K562 (cell line): ENCODE results near the gene RHEB. TPM values are rescaled to one million over a fixed set of nuclear protein-coding genes. Genes with fewer than 3 reads are reported as not detected.
A peak's percentile ranks its signal among the peaks of the same experiment; 100 is the strongest.

ENCODE experiments used
- ATF2 ChIP-seq: sonication (generic); formaldehyde crosslinking; IDR thresholded peaks from 2 replicates; pipeline ENCODE4 v1.8.1; 2022; ENCODE audit warnings: missing genetic modification reagents
- BRF1 ChIP-seq: IDR thresholded peaks from 3 replicates; pipeline ENCODE4 v1.6.1; 2011; ENCODE audit warnings: borderline replicate concordance, mild to moderate bottlenecking; ENCODE audit not compliant: insufficient read length; ENCODE audit errors: extremely low read depth
- ETS1 ChIP-seq: conservative IDR thresholded peaks from 2 replicates; pipeline ENCODE4 v1.6.1; 2011; ENCODE audit warnings: low read depth, mild to moderate bottlenecking, low read length; ENCODE audit not compliant: control insufficient read depth
- GTF2F1 ChIP-seq: IDR thresholded peaks from 2 replicates; pipeline ENCODE4 v1.6.1; 2011; ENCODE audit warnings: low read depth, low read length, improper control_type of control experiment
- HDAC1 ChIP-seq, 2 experiments: fragments of 450-650 bp; IDR thresholded peaks; 2 replicates each; pipeline ENCODE4 v1.6.1; 2016 to 2017; ENCODE audit warnings: inconsistent platforms in 1 of 2, mild to moderate bottlenecking in 1 of 2, moderate library complexity in 1 of 2
- ID3 ChIP-seq, 2 experiments: fragments of 250-450 bp in 1 of 2; fragments of 450-650 bp in 1 of 2; sonication (Bioruptor Pico) in 1 of 2; IDR thresholded peaks; 2 replicates each; pipeline versions ENCODE4 v1.6.1 to v1.8.0; 2016 to 2021; ENCODE audit warnings: mild to moderate bottlenecking in 2 of 2, moderate library complexity in 2 of 2, missing compliant biosample characterization in 1 of 2, missing genetic modification characterization in 1 of 2
- KAT8 ChIP-seq: fragments of 450-650 bp; IDR thresholded peaks from 2 replicates; pipeline ENCODE4 v1.6.1; 2016; ENCODE audit warnings: low read depth, mild to moderate bottlenecking
- NFATC3 ChIP-seq: fragments of 450-650 bp; IDR thresholded peaks from 2 replicates; pipeline ENCODE4 v1.6.1; 2017; ENCODE audit warnings: mild to moderate bottlenecking
- NR3C1 ChIP-seq: sonication (generic); formaldehyde crosslinking; IDR thresholded peaks from 2 replicates; pipeline ENCODE4 v1.8.1; 2022; ENCODE audit warnings: missing genetic modification reagents
- RBM34 ChIP-seq: fragments of 200-400 bp; formaldehyde crosslinking; IDR thresholded peaks from 2 replicates; pipeline ENCODE4 v1.6.1; 2018; ENCODE audit warnings: low read length, borderline replicate concordance; ENCODE audit not compliant: insufficient read depth
- RERE ChIP-seq: sonication (generic); formaldehyde crosslinking; IDR thresholded peaks from 2 replicates; pipeline ENCODE4 v1.8.0; 2023; ENCODE audit warnings: missing genetic modification reagents, mild to moderate bottlenecking, borderline replicate concordance
- ZNF431 ChIP-seq: sonication (generic); formaldehyde crosslinking; IDR thresholded peaks from 2 replicates; pipeline ENCODE4 v1.8.0; 2022; ENCODE audit warnings: mild to moderate bottlenecking, missing genetic modification reagents
- polyA plus RNA-seq, 8 experiments: library from polyadenylated mRNA; depleted of rRNA in 4 of 8; stranded (reverse) in 5 of 8; unstranded in 3 of 8; fragments of >200 nt; fragmentation: Nextera tagmentation in 2 of 8; fragmentation: Illumina TruSeq in 1 of 8; extraction: Ambion mirVana in 2 of 8; extraction: Trizol in 1 of 8; gene quantifications; 2 replicates each; pipeline versions ENCODE4 v1.2.1 to v1.2.3, GENCODE V29; 2011 to 2014; ENCODE audit warnings: inconsistent platforms in 1 of 8, missing spikeins in 1 of 8
- total RNA-seq, 7 experiments: library from RNA; depleted of rRNA in 6 of 7; stranded (reverse); fragments of >200 nt in 6 of 7; fragmentation: Illumina TruSeq in 2 of 7; extraction: Trizol in 2 of 7; gene quantifications; 2 replicates each; pipeline versions ENCODE4 v1.2.1 to v1.2.3, GENCODE V29; 2011 to 2021; ENCODE audit warnings: low replicate concordance in 1 of 7
- TF ChIP-seq, protein P1 (sequence below): fragments of 450-650 bp; conservative IDR thresholded peaks from 2 replicates; pipeline ENCODE4 v1.6.1; 2016; ENCODE audit warnings: missing genetic modification characterization, low read depth, mild to moderate bottlenecking, control low read depth, missing compliant biosample characterization
- TF ChIP-seq, protein P2 (sequence below): fragments of 250-450 bp; sonication (Bioruptor Pico); IDR thresholded peaks from 2 replicates; pipeline ENCODE4 v1.8.0; 2021; ENCODE audit warnings: borderline replicate concordance, mild to moderate bottlenecking, moderate library complexity; ENCODE audit not compliant: poor library complexity, severe bottlenecking

Gene RHEB
- total and polyA plus RNA-seq, 9 of the 15 experiments (the other 6 are each of a cell fraction or from before 2014, with no cell fraction given), result 28.5 to 249 (median 182) TPM

GRCh38 chr7:151518105-151518946 lies 1.4 kb downstream of the RHEB start (continued):
- TF ChIP-seq BRF1 (no peak), GTF2F1 (no peak), KAT8 (no peak), NFATC3 (no peak), NR3C1 (CRISPR knock-in tag) (no peak), ID3 (CRISPR knock-in tag; IDR thresholded peaks at IDR 0.05) (no peak), ID3 (tag; IDR thresholded peaks at IDR 0.05) (no peak), HDAC1 (IDR thresholded peaks at IDR 0.05) (0 out of 4 replicates have a peak, but pooled peaks of 1 of the 2 experiments have one; percentile 48), ATF2 (no peak), ETS1 (no peak; the same call in 1 of the 2 replicates), RERE (CRISPR knock-in tag) (0 out of 2 replicates have a peak, but pooled peaks have one; percentile 55), ZNF431 (CRISPR knock-in tag) (no peak), RBM34 (no peak)
- TF ChIP-seq, protein P1, sequence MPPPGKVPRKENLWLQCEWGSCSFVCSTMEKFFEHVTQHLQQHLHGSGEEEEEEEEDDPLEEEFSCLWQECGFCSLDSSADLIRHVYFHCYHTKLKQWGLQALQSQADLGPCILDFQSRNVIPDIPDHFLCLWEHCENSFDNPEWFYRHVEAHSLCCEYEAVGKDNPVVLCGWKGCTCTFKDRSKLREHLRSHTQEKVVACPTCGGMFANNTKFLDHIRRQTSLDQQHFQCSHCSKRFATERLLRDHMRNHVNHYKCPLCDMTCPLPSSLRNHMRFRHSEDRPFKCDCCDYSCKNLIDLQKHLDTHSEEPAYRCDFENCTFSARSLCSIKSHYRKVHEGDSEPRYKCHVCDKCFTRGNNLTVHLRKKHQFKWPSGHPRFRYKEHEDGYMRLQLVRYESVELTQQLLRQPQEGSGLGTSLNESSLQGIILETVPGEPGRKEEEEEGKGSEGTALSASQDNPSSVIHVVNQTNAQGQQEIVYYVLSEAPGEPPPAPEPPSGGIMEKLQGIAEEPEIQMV, result no peak
- TF ChIP-seq, protein P2, sequence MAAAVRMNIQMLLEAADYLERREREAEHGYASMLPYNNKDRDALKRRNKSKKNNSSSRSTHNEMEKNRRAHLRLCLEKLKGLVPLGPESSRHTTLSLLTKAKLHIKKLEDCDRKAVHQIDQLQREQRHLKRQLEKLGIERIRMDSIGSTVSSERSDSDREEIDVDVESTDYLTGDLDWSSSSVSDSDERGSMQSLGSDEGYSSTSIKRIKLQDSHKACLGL, result no peak
